GM18951 (cell line): ENCODE data around the gene HIVEP1.

Experiments
- POLR2A ChIP-seq: IDR thresholded peaks from 4 replicates; pipeline ENCODE4 v1.6.1; 2011; ENCODE audit warnings: mild to moderate bottlenecking; ENCODE audit not compliant: insufficient read length, insufficient read depth; ENCODE audit errors: extremely low read depth
- in situ Hi-C: fragments of 300-500 bp; cut with MboI; formaldehyde crosslinking; loops from one replicate; pipeline ENCODE4 v1.12.0; 2022; ENCODE audit warnings: low sequenced_read_pairs, mixed read lengths, inconsistent platforms; ENCODE audit not compliant: unreplicated experiment

The HIVEP1 gene

DNA sequence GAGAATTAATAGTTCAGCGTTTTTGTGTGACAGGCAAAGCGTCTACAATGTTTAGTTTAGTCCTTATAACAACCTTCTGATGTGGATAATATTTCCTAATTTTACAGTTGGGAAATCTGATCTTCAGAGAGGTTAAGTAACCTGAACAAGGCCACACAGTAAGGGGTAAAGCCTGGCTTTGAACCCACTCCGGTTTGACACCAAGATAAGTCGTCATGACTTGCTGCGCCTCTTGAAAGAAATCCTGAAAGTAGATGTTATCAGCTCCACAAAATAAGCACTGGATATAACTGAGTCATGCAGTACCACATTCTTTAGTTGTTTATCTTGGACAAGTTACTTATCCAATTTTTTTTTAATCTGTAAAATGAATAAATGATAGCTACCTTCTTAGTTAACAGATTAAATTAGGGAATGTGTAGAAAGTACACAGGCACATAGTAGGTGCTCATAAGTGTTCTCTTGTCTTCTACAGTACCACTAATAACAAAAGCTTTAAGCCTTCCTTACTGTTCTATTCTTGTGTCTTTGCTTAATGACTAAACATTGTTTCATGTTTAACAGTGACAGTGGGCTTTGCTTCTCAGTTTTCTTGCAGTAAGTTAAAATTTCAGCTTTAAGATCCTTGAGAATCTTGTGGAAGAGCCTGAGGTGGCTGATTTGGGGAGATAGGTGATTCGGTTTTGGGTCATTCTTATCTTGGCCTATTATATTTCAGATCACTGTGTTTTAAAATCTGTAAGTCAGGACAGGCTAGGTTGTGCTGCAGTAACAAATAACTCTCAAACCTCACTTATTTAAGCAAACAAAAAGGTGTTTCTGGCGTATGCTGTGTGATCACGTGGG is 2.1 kb downstream of the HIVEP1 start:
- in situ Hi-C loops, result no loop called here
- TF ChIP-seq POLR2A, result no peak

DNA sequence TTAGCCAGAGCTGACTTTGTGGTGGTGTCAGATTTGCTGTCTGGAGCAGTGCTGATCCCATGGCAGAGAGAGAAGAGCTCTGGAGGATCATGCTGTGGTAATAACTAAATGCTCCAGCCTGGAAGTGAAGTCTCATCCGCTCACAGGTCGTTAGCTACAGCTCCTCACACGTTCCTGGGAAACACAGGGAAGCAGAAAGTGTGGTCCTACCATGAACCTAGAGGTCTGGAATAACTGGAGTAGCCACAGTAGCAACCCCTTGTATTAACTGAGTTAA is 2.7 kb downstream of the HIVEP1 start:
- no peak for TF ChIP-seq POLR2A
- in situ Hi-C loops, result no loop called here

DNA sequence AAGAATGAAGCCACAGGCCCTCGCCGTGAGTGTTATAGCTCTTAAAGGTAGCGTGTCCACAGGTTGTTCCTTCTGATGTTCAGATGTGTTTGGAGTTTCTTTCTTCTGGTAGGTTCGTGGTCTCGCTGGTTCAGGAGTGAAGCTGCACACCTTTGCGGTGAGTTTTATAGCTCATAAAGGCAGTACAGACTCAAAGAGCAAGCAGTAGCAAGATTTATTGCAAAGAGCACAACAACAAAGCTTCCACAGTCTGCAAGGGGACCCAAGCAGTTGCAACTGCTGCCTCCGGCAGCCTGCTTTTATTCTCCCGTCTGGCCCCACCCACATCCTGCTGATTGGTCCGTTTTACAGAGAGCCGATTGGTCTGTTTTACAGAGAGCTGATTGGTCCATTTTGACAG is 5.2 kb downstream of the HIVEP1 start:
- no peak for TF ChIP-seq POLR2A

DNA sequence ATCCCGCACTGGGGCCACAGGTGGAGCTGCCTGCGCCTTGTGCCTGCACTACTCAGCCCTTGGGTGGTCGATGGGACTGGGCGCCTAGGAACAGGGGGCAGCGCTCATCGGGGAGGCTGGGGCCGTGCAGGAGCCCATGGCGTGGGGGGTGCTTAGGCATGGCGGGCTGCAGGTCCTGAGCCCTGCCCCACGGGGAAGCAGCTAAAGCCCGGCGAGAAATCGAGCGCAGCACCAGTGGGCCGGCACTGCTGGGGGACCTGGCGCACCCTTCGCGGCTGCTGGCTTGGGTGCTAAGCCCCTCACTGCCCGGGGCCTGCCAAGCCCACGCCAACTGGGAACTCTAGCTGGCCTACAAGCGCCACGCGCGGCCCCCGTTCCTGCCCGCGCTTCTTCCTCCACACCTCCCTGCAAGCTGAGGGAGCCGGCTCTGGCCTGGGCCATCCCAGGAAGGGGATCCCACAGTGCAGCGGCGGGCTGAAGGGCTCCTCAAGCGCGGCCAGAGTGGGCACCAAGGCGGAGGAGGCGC is 5.8 kb downstream of the HIVEP1 start:
- in situ Hi-C loops, result no loop called here
- TF ChIP-seq POLR2A, result no peak

More for the DNA sequence above, 5.2 kb downstream of the HIVEP1 start:
- in situ Hi-C loops, result no loop called here

DNA sequence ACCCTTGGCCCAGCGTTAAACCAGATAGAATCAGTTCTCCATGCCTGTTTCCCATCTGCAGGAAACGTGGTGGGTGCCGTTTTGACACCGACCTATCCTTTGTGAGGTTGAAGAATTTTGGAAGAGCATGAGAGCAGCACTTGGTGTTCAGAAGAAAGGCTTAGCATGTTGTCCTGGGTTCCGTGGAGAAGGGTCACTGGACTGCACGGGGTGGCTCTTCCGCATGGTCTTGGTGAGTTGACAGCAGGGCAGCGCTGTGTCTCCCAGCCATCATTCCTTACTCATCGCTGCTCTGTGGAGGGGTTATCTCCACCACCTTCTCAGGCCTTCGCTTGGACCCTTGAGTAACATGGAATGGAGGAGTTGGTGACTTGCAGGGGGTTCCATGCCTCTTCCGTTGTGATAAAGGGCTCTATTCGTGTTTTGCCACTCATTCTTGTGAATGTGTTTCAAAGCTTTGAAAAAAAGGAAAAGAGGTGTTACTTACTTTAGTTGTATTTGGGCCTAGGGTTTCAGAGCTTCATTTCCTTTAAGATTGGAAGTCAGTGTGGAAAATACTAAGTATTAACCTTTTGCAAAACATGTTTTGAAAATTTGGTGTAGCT is 8.2 kb downstream of the HIVEP1 start:
- TF ChIP-seq POLR2A, result no peak
- in situ Hi-C loops, result no loop called here

DNA sequence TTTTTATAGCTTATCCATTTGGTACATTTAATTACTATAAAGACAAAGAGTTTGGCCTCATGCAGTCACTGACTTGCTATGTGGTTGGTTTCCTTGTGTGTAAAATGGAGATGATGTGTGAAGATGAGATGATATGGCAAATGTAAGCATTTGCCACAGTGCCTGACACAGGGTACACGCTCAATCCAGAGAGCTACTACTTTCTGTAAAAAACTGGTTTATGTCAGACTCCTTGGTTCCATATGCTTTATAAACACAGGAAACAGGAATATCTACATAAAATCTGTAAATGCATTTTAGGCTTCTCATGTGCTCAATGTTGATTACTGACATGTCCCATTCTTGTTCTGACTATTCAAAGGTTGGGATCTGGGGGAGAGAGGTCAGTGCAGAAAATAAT is 10.4 kb downstream of the HIVEP1 start:
- no peak for TF ChIP-seq POLR2A

DNA sequence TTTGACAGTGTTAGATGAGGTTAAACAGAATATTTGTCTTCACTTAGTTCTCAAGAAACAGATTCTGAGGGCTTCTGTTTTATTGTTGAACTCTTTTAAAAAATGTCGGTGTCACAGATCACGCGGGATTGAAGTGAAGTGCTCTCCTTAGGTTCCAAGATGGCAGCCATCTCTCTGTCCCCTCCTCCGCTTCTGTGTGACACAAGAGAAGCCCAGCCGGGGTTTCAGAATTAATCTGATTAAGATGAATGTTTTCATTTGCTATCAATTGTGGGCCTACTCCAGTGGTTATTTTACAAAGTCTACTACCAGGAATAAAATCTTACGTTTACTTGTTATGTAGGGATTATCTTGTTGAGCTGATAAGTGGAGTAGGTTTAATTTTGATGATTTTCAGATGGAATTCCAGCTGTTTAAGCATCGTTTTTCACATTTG is 10.9 kb downstream of the HIVEP1 start:
- no peak for TF ChIP-seq POLR2A
- in situ Hi-C loops, result no loop called here

More for the DNA sequence above, 10.4 kb downstream of the HIVEP1 start:
- in situ Hi-C loops, result no loop called here

DNA sequence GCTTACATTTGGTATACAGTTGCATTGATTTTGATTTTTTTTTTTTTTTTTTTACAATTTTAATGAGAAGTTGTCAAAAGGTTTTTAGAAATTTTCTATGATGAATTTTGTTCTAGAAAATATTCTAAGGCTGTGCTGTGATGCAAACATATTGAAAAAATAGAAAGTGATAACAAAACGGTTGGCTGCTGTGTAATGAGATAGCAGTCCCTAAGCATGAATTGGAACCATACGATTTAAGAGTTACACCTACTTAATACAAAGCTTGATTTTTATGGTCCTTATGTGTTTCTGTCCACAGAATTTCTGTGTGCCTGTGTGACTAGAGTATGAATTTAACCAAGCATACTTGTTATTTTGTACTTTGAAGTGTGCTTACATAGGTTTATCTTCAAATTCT is 12.1 kb downstream of the HIVEP1 start:
- in situ Hi-C loops, result no loop called here
- TF ChIP-seq POLR2A, result no peak

DNA sequence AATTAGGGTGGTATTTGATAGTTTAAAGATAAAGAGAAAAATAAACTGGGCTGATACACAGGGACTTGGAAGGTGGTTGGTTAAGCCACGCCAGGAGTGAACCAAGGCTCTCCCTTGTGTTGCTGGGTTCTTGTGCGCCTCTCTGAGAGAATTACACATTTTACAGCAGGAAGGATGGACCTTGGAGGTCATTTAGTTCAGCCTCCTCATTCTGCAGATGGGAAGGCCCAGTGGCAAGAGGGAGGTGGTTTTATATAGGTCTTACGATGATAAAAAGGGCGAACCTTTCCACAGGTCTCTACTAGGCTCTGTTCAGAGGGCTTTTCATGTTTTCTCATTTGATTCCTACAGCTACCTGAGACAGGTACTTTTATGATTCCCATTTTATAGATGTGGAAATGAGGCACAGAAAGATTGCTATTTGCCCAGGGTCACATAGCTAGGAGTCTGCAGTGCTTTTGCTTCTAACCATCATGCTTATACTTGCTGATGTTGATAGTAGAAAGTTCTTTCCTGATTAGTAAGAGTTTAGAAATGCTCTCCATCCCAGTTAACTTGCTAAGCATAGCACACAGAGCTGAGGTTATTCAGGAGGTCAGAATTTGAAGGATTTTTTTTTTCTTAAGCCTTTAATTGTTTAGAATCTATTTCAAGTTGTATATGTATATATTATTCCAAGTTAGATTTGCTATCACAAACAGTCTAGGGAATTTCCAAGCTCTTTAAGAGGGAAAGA is 12.8 kb downstream of the HIVEP1 start:
- no peak for TF ChIP-seq POLR2A
- in situ Hi-C loops, result no loop called here

DNA sequence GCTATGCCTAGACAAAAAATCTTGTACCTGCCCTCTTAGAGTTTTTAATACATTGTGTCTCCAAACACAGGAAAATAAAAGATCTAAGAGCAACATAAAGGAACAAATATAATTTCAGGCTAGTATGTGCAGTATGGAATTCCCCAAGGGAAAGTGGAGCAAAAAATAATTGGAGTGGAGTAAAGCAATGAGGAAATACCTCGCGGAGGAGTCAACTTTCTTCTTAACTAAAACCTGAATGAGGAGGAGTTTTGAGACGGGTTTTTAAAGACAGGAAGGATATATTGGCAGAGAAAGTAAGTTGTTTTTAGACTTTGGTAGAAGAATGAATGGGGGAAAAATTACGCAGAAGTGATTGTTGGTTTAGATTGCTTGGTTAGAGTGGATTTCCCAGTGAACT is 14.0 kb downstream of the HIVEP1 start:
- in situ Hi-C loops, result no loop called here

DNA sequence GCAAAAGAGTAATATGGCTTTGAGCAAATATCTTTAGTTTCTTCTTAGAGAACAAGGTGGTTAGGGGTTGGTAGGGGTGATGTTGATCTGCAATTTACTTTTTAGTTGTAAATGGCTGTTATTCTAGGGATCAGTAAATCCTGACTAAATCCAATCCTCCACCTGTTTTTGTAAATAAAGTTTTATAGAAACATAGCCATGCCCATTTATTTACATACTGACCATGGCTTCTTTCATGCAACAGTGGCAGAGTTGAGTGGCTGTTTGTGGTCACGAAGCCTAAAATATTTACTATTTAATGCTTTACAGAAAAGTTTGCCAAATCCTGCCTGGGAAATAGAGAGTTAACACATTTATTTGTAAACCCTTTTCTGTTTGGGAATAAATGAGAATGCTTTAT is 14.7 kb downstream of the HIVEP1 start:
- no peak for TF ChIP-seq POLR2A
- in situ Hi-C loops, result no loop called here

More for the DNA sequence above, 14.0 kb downstream of the HIVEP1 start:
- TF ChIP-seq POLR2A, result no peak

DNA sequence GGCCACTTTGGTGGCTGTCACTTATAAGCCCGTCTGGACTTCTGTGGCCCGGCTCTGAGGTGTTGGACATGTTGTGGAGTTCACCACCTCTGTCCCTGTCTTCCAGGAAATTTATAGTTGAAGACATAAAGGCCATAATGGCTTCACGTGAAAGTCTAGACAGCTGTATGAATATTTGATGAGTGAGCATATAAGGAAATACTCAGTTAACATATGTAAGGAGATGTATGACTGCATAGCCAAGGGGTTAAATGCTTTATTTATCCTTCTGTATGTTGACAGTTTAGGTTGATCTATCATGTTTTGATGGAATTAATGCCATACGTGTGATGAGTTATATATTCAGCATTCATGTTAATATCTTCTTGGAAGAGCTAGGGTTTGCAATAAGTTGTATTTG is 16.1 kb downstream of the HIVEP1 start:
- in situ Hi-C loops, result no loop called here

DNA sequence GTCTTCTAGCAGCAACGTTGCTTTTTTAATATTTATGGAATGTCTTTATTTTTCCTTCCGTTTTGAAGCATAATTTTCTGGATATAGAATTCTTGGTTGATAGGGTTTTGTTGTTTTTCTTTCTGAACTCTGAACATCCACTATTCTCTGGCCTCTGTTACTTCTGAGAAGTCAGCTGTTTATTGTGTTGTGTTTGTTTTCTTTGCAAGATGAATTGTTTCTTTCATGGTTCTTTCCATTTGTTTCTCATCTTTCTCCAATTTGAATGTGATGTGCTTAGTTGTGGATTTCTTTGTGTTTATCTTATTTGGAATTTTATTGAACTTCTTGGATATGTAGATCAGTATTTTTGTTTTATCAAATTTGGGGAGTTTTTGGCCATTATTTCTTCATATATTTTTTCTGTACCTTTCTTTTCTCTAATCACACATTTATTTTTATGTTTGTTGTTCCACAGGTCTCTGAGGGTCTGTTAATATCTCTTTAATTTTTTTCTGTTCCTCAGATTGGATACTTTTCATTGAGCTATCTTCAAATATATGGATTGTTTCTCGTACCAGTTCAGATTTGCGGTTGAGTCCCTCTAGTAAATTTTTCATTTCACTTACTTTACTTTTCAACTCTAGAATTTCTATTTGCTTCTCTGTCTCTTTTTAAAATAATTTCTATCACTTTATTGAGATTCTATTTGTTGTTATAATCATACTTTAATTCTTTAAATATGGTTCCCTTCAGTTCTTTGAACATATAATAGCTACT is 18.0 kb downstream of the HIVEP1 start:
- TF ChIP-seq POLR2A, result no peak
- in situ Hi-C loops, result no loop called here

More for the DNA sequence above, 16.1 kb downstream of the HIVEP1 start:
- no peak for TF ChIP-seq POLR2A
